Uterus (tissue), 4 donors: ENCODE measurements around the gene SPTB. TPM values are rescaled to one million over a fixed set of nuclear protein-coding genes. Genes with fewer than 3 reads are reported as not detected.
A peak's percentile ranks its signal among the peaks of the same experiment; 100 is the strongest.

Experiments used
- DNase-seq, 2 donors: peaks; one replicate each; pipeline ENCODE4 v3.0.0-alpha.2; 2019 to 2020
- H3K27ac ChIP-seq, 2 donors: fragments of 200-600 bp; sonication (generic); 1 replicate in 1 of 2; 2 replicates in 1 of 2; pipeline ENCODE4 v1.5.1; 2016 to 2018
- H3K27me3 ChIP-seq, 2 donors: fragments of 200-600 bp; sonication (generic); one replicate each; pipeline ENCODE4 v1.5.1; 2018 to 2019; ENCODE audit warnings: control low read depth in 1 of 2
- H3K36me3 ChIP-seq, 2 donors: fragments of 200-600 bp; sonication (generic); one replicate each; pipeline ENCODE4 v1.5.1; 2019; ENCODE audit warnings: control low read depth in 1 of 2
- H3K4me1 ChIP-seq, 2 donors: fragments of 200-600 bp; sonication (generic); one replicate each; pipeline ENCODE4 v1.5.1; 2018 to 2019; ENCODE audit warnings: control low read depth in 1 of 2
- H3K4me3 ChIP-seq, 2 donors: fragments of 200-600 bp; sonication (generic); 1 replicate in 1 of 2; 2 replicates in 1 of 2; pipeline ENCODE4 v1.5.1; 2018 to 2019; ENCODE audit warnings: mild to moderate bottlenecking in 1 of 2
- H3K9me3 ChIP-seq, 2 donors: fragments of 200-600 bp; sonication (generic); one replicate each; pipeline ENCODE4 v1.5.1; 2019; ENCODE audit warnings: control low read depth in 1 of 2
- POLR2A ChIP-seq, 2 donors: fragments of 450-650 bp; IDR thresholded peaks; one replicate each; pipeline ENCODE4 v1.6.1; 2016; ENCODE audit warnings: antibody characterized with exemption in 2 of 2, mild to moderate bottlenecking in 1 of 2, moderate library complexity in 1 of 2
- intact Hi-C: fragments of 100-400 bp; cut with DNase I; formaldehyde crosslinking; loops from one replicate; pipeline ENCODE4 v1.15.1; 2023; ENCODE audit warnings: low total_unique reads
- total RNA-seq, 4 donors: library from RNA; depleted of rRNA in 3 of 4; stranded (reverse); fragments of >200 nt in 3 of 4; gene quantifications; one replicate each; pipeline versions ENCODE4 v1.1.0 to v1.2.4, GENCODE V29; 2014 to 2023
- TF ChIP-seq, protein P1 (sequence below), 4 experiments: fragments of 200-600 bp in 2 of 4; fragments of 450-650 bp in 2 of 4; sonication (generic) in 2 of 4; IDR thresholded peaks; one replicate each; pipeline ENCODE4 v1.5.1; 2016 to 2019; ENCODE audit warnings: antibody characterized with exemption in 4 of 4, mild to moderate bottlenecking in 2 of 4, moderate library complexity in 1 of 4
- donor health status: DM: yes; HTN: yes; CAD: no.

The SPTB gene
- total RNA-seq, 4 donors from 2014 or later = 1.0 to 5.4 (median 4.6) TPM; not detected in 1

DNA sequence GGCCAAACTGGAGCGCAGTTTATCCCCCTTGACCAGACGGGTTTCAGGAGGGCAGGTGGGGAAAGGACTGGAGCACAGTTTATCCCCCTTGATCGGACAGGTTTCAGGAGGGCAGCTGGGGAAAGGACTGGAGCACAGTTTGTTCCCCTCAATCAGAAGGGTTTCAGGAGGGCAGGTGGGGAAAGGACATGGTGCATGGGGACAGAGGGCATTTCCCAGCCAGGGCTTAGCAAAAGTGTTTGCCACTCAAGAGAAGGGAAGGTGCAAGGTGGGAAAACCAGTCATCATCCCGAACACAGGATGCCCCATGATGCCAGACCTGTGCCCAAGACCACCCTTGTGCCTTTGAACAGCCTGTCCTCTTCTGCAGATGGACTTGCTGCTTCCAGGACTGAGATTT lies 54.7 kb downstream of the SPTB start:
- TF ChIP-seq, protein P1, sequence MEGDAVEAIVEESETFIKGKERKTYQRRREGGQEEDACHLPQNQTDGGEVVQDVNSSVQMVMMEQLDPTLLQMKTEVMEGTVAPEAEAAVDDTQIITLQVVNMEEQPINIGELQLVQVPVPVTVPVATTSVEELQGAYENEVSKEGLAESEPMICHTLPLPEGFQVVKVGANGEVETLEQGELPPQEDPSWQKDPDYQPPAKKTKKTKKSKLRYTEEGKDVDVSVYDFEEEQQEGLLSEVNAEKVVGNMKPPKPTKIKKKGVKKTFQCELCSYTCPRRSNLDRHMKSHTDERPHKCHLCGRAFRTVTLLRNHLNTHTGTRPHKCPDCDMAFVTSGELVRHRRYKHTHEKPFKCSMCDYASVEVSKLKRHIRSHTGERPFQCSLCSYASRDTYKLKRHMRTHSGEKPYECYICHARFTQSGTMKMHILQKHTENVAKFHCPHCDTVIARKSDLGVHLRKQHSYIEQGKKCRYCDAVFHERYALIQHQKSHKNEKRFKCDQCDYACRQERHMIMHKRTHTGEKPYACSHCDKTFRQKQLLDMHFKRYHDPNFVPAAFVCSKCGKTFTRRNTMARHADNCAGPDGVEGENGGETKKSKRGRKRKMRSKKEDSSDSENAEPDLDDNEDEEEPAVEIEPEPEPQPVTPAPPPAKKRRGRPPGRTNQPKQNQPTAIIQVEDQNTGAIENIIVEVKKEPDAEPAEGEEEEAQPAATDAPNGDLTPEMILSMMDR (IDR thresholded peaks at IDR 0.05) = no peak
- no peak for TF ChIP-seq POLR2A (IDR thresholded peaks at IDR 0.05)
- H3K9me3 ChIP-seq = no peaks in the 10 kb centered on the region
- no peaks in the 10 kb centered on the region for H3K27me3 ChIP-seq
- H3K27ac ChIP-seq = no peak overlapping the region
- H3K36me3 ChIP-seq = no peaks in the 10 kb centered on the region
- H3K4me3 ChIP-seq = no peak overlapping the region
- H3K4me1 ChIP-seq = no peaks in the 10 kb centered on the region
- DNase-seq = no peak
- intact Hi-C loops = no loop called here

DNA sequence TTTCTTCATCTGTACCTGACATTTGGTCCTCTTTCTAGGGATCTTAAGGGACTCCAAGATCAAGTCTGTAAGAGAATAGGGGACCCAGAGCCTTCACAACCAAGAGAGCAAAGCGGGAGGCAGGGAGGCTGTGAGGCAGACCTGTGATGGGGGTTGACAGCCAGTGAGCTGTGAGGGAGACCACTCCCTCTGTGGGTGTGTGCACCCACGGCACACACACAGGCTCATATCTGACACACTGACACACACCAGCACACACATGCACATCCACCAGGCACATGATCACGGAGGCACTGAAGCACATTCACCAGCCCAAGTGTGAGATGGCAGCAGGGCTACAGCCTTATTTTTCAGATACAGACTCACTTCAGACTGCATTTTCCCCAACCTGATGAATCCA lies 55.2 kb downstream of the SPTB start:
- intact Hi-C loops = no loop called here
- H3K27me3 ChIP-seq = no peaks in the 10 kb centered on the region
- TF ChIP-seq, protein P1 (IDR thresholded peaks at IDR 0.05) = no peak
- no peak for TF ChIP-seq POLR2A (IDR thresholded peaks at IDR 0.05)
- H3K27ac ChIP-seq = no peak overlapping the region
- H3K9me3 ChIP-seq = no peaks in the 10 kb centered on the region
- H3K4me1 ChIP-seq = no peaks in the 10 kb centered on the region
- no peaks in the 10 kb centered on the region for H3K36me3 ChIP-seq
- DNase-seq = no peak
- no peak overlapping the region for H3K4me3 ChIP-seq

DNA sequence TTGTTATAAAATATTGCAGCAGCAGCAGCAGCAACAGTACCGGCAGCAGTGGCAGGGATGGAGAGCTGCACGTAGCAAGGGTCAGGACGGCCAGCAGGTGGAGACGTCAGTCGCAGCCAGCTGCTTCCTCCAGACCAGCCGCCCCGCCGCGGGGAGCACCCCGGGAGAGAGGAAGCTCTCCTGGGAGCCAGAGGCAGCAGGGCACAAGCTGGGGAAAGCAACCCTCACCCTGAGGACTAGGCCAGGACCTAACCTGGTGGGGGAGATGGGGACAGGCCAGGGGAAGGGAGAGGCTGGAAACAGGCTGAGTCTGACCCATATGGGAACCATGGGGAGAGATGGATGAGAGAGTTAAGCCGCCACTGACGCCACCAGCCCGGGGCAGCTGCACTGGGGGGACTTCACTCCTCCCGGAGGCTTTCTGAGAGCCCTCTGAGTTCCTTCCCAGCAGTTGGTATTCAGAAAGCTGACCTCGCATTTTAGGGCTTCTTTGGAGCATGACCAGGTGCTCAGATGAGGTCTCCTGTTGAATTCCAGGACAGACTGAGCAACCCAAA lies 56.3 kb downstream of the SPTB start:
- DNase-seq = peak; percentile 61 to 71
- H3K4me3 ChIP-seq = no peak overlapping the region
- intact Hi-C loops = no loop called here
- H3K4me1 ChIP-seq = no peaks in the 10 kb centered on the region
- no peaks in the 10 kb centered on the region for H3K9me3 ChIP-seq
- TF ChIP-seq, protein P1 (IDR thresholded peaks at IDR 0.05) = peak; percentile 71 to 80 (median 76)
- TF ChIP-seq POLR2A (IDR thresholded peaks at IDR 0.05) = no peak
- no peaks in the 10 kb centered on the region for H3K36me3 ChIP-seq
- H3K27me3 ChIP-seq = no peaks in the 10 kb centered on the region
- H3K27ac ChIP-seq = no peak overlapping the region

DNA sequence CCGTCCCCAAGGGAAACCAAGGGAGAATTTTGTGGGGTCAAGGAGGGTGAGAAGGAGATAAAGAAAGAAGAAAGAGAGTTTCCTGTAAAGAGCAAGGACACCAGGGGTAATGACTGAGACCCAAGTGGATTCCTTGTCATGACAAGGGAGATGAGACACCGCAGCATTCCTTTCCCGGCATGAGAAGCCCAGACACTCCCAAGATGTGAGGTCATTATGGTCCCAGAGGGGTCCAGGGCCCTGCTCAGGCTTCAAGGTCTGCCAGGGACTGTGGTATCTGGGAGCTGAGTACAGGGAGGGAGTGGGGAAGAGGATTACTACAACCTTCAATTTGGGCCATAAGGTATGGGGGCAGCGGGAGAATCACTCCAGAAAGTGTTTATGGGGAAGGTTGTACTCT lies 58.1 kb downstream of the SPTB start:
- H3K27ac ChIP-seq = no peak overlapping the region
- intact Hi-C loops = no loop called here
- TF ChIP-seq, protein P1 (IDR thresholded peaks at IDR 0.05) = no peak
- TF ChIP-seq POLR2A (IDR thresholded peaks at IDR 0.05) = no peak
- no peaks in the 10 kb centered on the region for H3K27me3 ChIP-seq
- no peak overlapping the region for H3K4me3 ChIP-seq
- no peak for DNase-seq
- H3K4me1 ChIP-seq = no peaks in the 10 kb centered on the region
- H3K9me3 ChIP-seq = no peaks in the 10 kb centered on the region
- H3K36me3 ChIP-seq = no peaks in the 10 kb centered on the region

DNA sequence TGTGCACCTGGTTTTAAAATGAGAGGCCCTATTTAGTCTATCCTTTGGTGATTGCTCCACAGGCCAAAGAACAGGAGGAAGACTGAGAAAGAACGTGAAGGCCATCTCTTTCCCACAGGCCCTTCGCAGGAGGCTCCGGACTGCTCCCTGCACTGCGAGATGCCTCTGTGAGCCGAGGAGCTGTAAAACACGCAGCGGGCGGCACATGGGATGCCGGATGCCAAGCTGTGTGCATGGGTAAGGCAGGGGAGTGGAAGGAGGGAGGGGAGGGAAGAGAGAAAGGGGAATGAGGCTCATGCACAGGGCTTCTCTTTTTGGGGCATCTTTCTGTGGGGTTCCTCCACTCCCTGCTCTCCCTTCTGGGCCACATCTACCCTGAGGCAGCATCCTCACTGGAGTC lies 61.6 kb downstream of the SPTB start:
- no peaks in the 10 kb centered on the region for H3K36me3 ChIP-seq
- TF ChIP-seq POLR2A (IDR thresholded peaks at IDR 0.05) = no peak
- TF ChIP-seq, protein P1 (IDR thresholded peaks at IDR 0.05) = no peak
- H3K9me3 ChIP-seq = no peaks in the 10 kb centered on the region
- no peaks in the 10 kb centered on the region for H3K27me3 ChIP-seq
- H3K4me1 ChIP-seq = no peaks in the 10 kb centered on the region
- no peak overlapping the region for H3K27ac ChIP-seq
- no peak for DNase-seq
- intact Hi-C loops = no loop called here
- no peak overlapping the region for H3K4me3 ChIP-seq
